Gastrocnemius medialis (tissue), 4 donors: ENCODE measurements around the gene LRP5.
A peak's percentile ranks its signal among the peaks of the same experiment; 100 is the strongest.

Experiments used
- POLR2A ChIP-seq, 2 donors: fragments of 450-650 bp; IDR thresholded peaks; one replicate each; pipeline ENCODE4 v1.6.1; 2017; ENCODE audit warnings: antibody characterized with exemption in 2 of 2, mild to moderate bottlenecking in 2 of 2, moderate library complexity in 2 of 2
- TF ChIP-seq, protein P1 (sequence below), 5 experiments: fragments of 450-650 bp in 3 of 5; fragments of 200-600 bp in 2 of 5; sonication (generic) in 2 of 5; IDR thresholded peaks in 4 of 5; conservative IDR thresholded peaks in 1 of 5; 1 replicate in 4 of 5; 2 replicates in 1 of 5; pipeline ENCODE4 v1.5.1; 2016 to 2019; ENCODE audit warnings: antibody characterized with exemption in 5 of 5, mild to moderate bottlenecking in 3 of 5, moderate library complexity in 3 of 5

DNA sequence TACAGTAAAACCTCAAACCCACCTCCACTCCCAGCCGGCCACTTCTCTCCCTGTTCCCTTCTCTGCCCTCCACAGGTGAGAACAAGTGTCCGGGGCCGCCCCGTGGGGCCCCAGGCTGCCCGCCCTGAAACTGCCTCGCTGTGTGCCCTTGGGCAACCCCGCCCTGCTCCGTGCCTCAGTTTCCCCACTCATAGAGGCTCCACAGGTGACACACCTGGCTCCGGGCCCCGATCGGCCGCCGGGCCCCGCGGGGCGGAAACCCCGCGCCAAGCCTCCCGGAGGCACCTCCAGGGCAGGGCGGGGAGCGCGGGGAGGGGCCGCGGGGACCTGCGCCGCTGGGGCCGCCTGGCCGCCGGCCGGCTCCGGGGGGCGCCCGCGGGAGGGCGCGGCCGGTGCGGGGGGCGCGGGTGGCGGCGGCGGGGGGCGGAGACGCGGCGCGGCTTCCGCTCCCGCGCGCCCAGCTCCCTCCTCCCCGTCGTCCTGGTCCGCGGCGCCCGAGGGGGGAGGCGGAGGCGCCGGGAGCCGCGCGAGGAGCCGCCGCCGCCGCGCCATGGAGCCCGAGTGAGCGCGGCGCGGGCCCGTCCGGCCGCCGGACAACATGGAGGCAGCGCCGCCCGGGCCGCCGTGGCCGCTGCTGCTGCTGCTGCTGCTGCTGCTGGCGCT is at the start of gene LRP5:
- peak in 1 of 2 donors; percentile 12 for TF ChIP-seq POLR2A (IDR thresholded peaks at IDR 0.05)
- TF ChIP-seq, protein P1, sequence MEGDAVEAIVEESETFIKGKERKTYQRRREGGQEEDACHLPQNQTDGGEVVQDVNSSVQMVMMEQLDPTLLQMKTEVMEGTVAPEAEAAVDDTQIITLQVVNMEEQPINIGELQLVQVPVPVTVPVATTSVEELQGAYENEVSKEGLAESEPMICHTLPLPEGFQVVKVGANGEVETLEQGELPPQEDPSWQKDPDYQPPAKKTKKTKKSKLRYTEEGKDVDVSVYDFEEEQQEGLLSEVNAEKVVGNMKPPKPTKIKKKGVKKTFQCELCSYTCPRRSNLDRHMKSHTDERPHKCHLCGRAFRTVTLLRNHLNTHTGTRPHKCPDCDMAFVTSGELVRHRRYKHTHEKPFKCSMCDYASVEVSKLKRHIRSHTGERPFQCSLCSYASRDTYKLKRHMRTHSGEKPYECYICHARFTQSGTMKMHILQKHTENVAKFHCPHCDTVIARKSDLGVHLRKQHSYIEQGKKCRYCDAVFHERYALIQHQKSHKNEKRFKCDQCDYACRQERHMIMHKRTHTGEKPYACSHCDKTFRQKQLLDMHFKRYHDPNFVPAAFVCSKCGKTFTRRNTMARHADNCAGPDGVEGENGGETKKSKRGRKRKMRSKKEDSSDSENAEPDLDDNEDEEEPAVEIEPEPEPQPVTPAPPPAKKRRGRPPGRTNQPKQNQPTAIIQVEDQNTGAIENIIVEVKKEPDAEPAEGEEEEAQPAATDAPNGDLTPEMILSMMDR (IDR thresholded peaks at IDR 0.05 in 4 of 5, conservative IDR thresholded peaks at IDR 0.05 in 1 of 5): no peak
